Suprapubic skin (tissue), 4 donors: Measurements from ENCODE around the gene SLC6A18. TPM values are rescaled to one million over a fixed set of nuclear protein-coding genes. Genes with fewer than 3 reads are reported as not detected.

Source experiments
- DNase-seq, 2 donors: peaks; one replicate each; pipeline ENCODE4 v3.0.0-alpha.2; 2019; ENCODE audit warnings: low spot score in 2 of 2
- H3K27ac ChIP-seq: fragments of 200-600 bp; sonication (generic); one replicate; pipeline ENCODE4 v1.5.1; 2019
- H3K27me3 ChIP-seq: fragments of 200-600 bp; sonication (generic); one replicate; pipeline ENCODE4 v1.5.1; 2019
- H3K36me3 ChIP-seq: fragments of 200-600 bp; sonication (generic); one replicate; pipeline ENCODE4 v1.5.1; 2019
- H3K4me1 ChIP-seq: fragments of 200-600 bp; sonication (generic); one replicate; pipeline ENCODE4 v1.5.1; 2019
- H3K4me3 ChIP-seq: fragments of 200-600 bp; sonication (generic); one replicate; pipeline ENCODE4 v1.5.1; 2019; ENCODE audit warnings: mild to moderate bottlenecking
- H3K9me3 ChIP-seq: fragments of 200-600 bp; sonication (generic); one replicate; pipeline ENCODE4 v1.5.1; 2019
- EP300 ChIP-seq: sonication (generic); formaldehyde crosslinking; IDR thresholded peaks from one replicate; pipeline ENCODE4 v1.6.1; 2017; ENCODE audit warnings: antibody characterized with exemption
- POLR2A ChIP-seq, 2 donors: fragments of 450-650 bp; IDR thresholded peaks; one replicate each; pipeline ENCODE4 v1.6.1; 2017; ENCODE audit warnings: antibody characterized with exemption in 2 of 2, mild to moderate bottlenecking in 2 of 2, moderate library complexity in 2 of 2
- POLR2AphosphoS5 ChIP-seq, 3 donors: sonication (generic); formaldehyde crosslinking; IDR thresholded peaks; one replicate each; pipeline ENCODE4 v1.6.1; 2017; ENCODE audit warnings: antibody characterized with exemption in 3 of 3
- whole genome bisulfite sequencing: methylation state at CpG from one replicate; pipeline ENCODE4 v1.1.5; 2018; 5-methylcytosine and 5-hydroxymethylcytosine counted together
- total RNA-seq, 4 donors: library from RNA; depleted of rRNA; stranded (reverse); fragments of >200 nt; gene quantifications; one replicate each; pipeline ENCODE4 v1.1.0, GENCODE V29; 2016
- TF ChIP-seq, protein P1 (sequence below), 2 donors: fragments of 200-600 bp in 1 of 2; fragments of 450-650 bp in 1 of 2; sonication (generic) in 1 of 2; IDR thresholded peaks; one replicate each; pipeline ENCODE4 v1.5.1; 2016 to 2019; ENCODE audit warnings: antibody characterized with exemption in 2 of 2, mild to moderate bottlenecking in 1 of 2, moderate library complexity in 1 of 2

The SLC6A18 gene
- total RNA-seq, 4 donors from 2014 or later, result not detected

DNA sequence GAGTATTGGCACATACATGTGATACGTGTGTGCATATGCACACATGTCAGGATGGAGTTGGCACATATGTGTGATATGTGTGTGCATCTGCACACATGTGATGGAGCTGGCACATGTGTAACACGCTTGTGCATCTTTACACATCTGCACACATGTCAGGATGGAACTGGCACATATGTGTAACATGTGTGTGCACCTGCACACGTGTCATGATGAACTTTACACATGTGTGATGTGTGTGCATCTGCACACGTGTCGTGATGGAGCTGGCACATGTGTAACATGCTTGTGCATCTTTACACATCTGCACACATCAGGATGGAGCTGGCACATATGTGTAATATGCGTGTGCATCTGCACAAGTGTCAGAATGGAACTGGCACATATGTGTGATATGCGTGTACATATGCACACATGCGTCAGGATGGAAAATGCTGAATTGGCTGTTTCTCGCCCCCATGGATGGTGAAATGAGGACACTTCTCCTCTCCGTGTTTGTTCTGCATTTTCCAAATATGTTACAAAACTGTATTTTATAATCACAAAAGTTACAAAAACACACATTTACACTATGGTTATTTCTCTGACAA is 40.0 kb upstream of the SLC6A18 start:
- 88% methylated on average over 8 of the region's 10 CpGs for WGBS
- TF ChIP-seq POLR2A (IDR thresholded peaks at IDR 0.05), result no peak
- no peak for TF ChIP-seq EP300
- no peak for TF ChIP-seq POLR2AphosphoS5 (IDR thresholded peaks at IDR 0.05)
- TF ChIP-seq, protein P1, sequence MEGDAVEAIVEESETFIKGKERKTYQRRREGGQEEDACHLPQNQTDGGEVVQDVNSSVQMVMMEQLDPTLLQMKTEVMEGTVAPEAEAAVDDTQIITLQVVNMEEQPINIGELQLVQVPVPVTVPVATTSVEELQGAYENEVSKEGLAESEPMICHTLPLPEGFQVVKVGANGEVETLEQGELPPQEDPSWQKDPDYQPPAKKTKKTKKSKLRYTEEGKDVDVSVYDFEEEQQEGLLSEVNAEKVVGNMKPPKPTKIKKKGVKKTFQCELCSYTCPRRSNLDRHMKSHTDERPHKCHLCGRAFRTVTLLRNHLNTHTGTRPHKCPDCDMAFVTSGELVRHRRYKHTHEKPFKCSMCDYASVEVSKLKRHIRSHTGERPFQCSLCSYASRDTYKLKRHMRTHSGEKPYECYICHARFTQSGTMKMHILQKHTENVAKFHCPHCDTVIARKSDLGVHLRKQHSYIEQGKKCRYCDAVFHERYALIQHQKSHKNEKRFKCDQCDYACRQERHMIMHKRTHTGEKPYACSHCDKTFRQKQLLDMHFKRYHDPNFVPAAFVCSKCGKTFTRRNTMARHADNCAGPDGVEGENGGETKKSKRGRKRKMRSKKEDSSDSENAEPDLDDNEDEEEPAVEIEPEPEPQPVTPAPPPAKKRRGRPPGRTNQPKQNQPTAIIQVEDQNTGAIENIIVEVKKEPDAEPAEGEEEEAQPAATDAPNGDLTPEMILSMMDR (IDR thresholded peaks at IDR 0.05), result no peak
- peaks cover 47% of the 10 kb centered on the region for H3K27me3 ChIP-seq
- no peak for DNase-seq
- H3K9me3 ChIP-seq, result no peaks in the 10 kb centered on the region
- no peak overlapping the region for H3K27ac ChIP-seq
- H3K4me3 ChIP-seq, result no peak overlapping the region
- no peaks in the 10 kb centered on the region for H3K36me3 ChIP-seq
- no peaks in the 10 kb centered on the region for H3K4me1 ChIP-seq

DNA sequence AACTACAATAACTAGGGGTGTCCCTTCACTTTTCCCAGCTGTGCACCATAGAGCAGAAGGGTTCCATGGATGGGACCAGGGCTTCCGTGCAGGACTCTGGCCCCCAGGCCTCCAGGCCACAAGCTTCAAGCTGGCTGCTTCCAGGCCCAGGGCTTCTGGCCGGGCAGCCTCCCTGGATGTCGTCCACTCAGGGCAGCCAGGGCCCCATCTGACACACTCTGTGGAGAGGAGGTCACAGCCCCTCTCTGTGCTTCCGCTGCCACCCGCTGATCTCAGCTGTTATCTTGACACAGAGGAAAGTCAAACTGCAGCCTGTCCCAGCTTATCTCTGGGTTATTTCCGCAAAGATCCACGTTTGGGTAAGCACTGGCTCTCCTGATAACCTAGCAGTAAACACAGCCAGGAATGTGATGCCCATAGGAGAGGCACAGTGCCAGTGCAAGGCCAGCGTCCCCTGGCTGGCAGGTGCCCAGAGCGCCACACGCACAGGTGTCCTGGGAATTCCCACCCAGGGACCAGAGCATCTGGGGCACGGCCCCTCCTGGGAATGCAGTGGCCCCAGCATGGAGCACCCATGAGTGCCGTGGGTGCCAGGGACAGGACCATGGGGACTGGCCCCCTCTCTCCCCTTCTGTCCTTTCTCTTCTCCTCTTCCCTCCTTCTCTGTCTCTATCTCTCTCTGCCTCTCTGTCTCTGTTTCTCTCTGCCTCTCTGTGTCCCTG is 39.4 kb upstream of the SLC6A18 start:
- TF ChIP-seq POLR2AphosphoS5 (IDR thresholded peaks at IDR 0.05), result no peak
- TF ChIP-seq, protein P1 (IDR thresholded peaks at IDR 0.05), result no peak
- no peak for TF ChIP-seq POLR2A (IDR thresholded peaks at IDR 0.05)
- no peak for TF ChIP-seq EP300
- no peak for DNase-seq
- Histone ChIP-seq H3K4me1 (no peaks in the 10 kb centered on the region), H3K27ac (no peak overlapping the region), H3K27me3 (peaks cover 53% of the 10 kb centered on the region), H3K9me3 (no peaks in the 10 kb centered on the region), H3K4me3 (no peak overlapping the region), H3K36me3 (no peaks in the 10 kb centered on the region)
- WGBS, result 67% methylated on average over 8 of the region's 12 CpGs

DNA sequence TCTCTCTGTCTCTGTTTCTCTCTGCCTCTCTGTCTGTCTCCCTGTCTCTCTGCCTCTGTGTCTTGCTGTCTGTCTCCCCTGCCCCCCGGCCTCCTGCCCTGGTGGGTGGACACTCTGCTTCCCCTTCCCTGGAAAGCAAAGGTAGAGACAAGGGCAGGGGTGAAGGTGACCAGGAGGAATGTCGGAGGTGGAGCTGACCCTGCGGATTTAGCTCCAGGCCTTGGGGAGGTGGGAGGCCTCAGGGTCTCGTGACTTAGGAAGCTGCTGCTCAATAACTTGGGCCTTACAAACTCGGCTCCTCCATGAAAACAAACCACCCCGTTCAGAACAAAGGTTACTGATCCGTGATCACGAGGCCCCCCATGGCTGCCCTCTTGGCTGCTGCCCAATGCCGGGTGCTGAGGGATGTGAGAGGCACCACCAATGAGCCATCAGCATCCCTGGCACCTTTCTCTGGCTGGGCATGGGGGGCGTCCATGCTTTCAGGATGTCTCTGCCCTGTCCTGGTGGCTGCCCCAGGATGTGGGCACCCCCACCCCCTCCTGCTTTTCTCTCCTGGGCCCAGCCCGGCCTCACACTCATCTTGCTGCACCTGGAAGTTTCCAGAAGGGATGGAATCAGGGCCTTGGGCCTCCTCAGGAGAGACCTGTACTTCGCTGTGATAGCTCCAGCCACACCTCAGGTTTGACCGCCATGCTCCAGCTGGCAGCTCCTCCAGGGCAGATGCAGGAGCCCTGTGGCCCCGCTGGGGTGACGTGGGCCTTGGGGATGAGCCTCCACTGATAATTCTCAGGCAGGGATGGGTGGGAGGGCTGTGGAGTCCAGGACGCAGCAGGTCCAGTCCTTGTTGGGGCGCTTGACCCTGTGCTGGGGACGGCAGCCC is 38.6 kb upstream of the SLC6A18 start:
- H3K4me3 ChIP-seq, result no peak overlapping the region
- H3K36me3 ChIP-seq, result no peaks in the 10 kb centered on the region
- no peak for DNase-seq
- TF ChIP-seq EP300, result no peak
- TF ChIP-seq POLR2AphosphoS5 (IDR thresholded peaks at IDR 0.05), result no peak
- TF ChIP-seq, protein P1 (IDR thresholded peaks at IDR 0.05), result no peak
- no peak for TF ChIP-seq POLR2A (IDR thresholded peaks at IDR 0.05)
- H3K27ac ChIP-seq, result no peak overlapping the region
- H3K27me3 ChIP-seq, result peaks cover 50% of the 10 kb centered on the region
- WGBS, result 48% methylated on average over 5 of the region's 18 CpGs
- no peaks in the 10 kb centered on the region for H3K4me1 ChIP-seq
- H3K9me3 ChIP-seq, result no peaks in the 10 kb centered on the region

DNA sequence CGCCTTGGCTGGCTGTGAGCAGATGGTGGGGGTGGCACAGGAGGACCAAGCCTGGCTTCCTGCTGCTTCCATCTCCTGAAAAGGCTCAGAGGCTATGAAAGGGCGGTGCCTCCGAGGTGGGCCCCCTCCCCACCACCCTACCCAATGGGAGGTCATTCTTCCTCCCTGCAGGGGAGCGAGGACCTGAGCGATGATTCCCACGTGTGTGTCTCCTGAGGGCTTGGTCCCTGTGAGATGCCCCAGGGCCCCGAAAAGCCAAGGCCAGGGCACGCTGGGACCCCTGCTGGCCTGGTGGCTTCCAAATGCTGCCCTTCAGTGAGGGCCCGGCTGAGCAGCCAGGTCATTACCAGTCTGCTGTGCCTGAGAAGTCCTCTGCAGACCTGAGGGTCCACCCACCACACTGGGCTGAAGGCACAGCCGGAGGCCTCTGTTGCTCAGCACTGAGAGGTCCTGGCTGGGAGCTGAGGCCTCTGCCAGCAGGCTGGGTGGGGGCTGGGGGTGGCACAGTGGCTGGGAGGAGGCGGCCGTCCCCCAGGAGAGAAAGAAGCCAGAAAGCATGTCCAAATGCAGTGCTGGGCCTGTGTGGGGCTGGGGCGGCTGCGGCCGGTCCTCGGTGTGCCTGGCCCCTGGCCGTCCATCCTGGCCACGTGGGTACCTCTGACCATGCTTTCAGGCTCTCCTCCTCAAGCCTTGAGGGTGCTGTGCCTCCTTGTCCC is 37.8 kb upstream of the SLC6A18 start:
- Histone ChIP-seq H3K36me3 (no peaks in the 10 kb centered on the region), H3K27me3 (peaks cover 47% of the 10 kb centered on the region), H3K27ac (no peak overlapping the region), H3K4me3 (no peak overlapping the region), H3K9me3 (no peaks in the 10 kb centered on the region), H3K4me1 (no peaks in the 10 kb centered on the region)
- 79% methylated on average over 3 of the region's 18 CpGs for WGBS
- no peak for DNase-seq
- TF ChIP-seq POLR2AphosphoS5 (IDR thresholded peaks at IDR 0.05) (no peak), POLR2A (IDR thresholded peaks at IDR 0.05) (no peak), EP300 (no peak)
- TF ChIP-seq, protein P1 (IDR thresholded peaks at IDR 0.05), result no peak
